Heart left ventricle (tissue), 16 donors: Measurements from ENCODE around the gene YIPF6. TPM values are rescaled to one million over a fixed set of nuclear protein-coding genes. Genes with fewer than 3 reads are reported as not detected.

Experiments used
- ATAC-seq, 4 donors: fragments of 200-7000 bp; cut with Tn5 transposase; one replicate each; pipeline ENCODE4 v1.9.1; 2020 to 2022; ENCODE audit warnings: moderate library complexity in 4 of 4, mild to moderate bottlenecking in 3 of 4, moderate number of reproducible peaks in 1 of 4
- DNase-seq, 5 donors: peaks; one replicate each; pipeline ENCODE4 v3.0.0-alpha.2; 2020
- H3K27ac ChIP-seq, 12 donors: fragments of 200-600 bp; sonication (generic) in 4 of 12; one replicate each; pipeline versions ENCODE4 v1.5.0 to v1.8.0; 2016 to 2022; ENCODE audit warnings: mild to moderate bottlenecking in 2 of 12
- H3K27me3 ChIP-seq, 9 donors: fragments of 200-600 bp; sonication (generic) in 2 of 9; one replicate each; pipeline versions ENCODE4 v1.5.1 to v1.8.0; 2016 to 2022; ENCODE audit warnings: mild to moderate bottlenecking in 3 of 9
- H3K36me3 ChIP-seq, 9 donors: fragments of 200-600 bp; sonication (generic) in 2 of 9; one replicate each; pipeline versions ENCODE4 v1.5.0 to v1.8.0; 2018 to 2022; ENCODE audit warnings: mild to moderate bottlenecking in 2 of 9
- H3K4me1 ChIP-seq, 12 donors: fragments of 200-600 bp; sonication (generic) in 4 of 12; one replicate each; pipeline versions ENCODE4 v1.5.0 to v1.8.0; 2016 to 2022; ENCODE audit warnings: mild to moderate bottlenecking in 3 of 12
- H3K4me3 ChIP-seq, 12 donors: fragments of 200-600 bp; sonication (generic) in 4 of 12; one replicate each; pipeline versions ENCODE4 v1.5.0 to v1.8.0; 2017 to 2022; ENCODE audit warnings: mild to moderate bottlenecking in 9 of 12, moderate library complexity in 4 of 12
- H3K9me3 ChIP-seq, 12 donors: fragments of 200-600 bp; sonication (generic) in 4 of 12; one replicate each; pipeline versions ENCODE4 v1.5.0 to v1.8.0; 2016 to 2022; ENCODE audit warnings: mild to moderate bottlenecking in 1 of 12
- POLR2A ChIP-seq, 2 donors: fragments of 450-650 bp; IDR thresholded peaks; one replicate each; pipeline ENCODE4 v1.6.1; 2017; ENCODE audit warnings: antibody characterized with exemption in 2 of 2, mild to moderate bottlenecking in 2 of 2, moderate library complexity in 2 of 2
- WGBS, 4 donors: extraction: QIAGEN DNeasy Blood & Tissue Kit in 2 of 4; methylation state at CpG; one replicate each; pipeline versions ENCODE4 v1.1.5 to v1.1.7; 2013 to 2018; 5-methylcytosine and 5-hydroxymethylcytosine counted together
- intact Hi-C, 10 donors: fragments of 100-400 bp; cut with DNase I; formaldehyde crosslinking; loops; one replicate each; pipeline versions ENCODE4 v1.11.1 to v1.14.2; 2022
- polyA plus RNA-seq, 2 donors: library from polyadenylated mRNA; stranded (reverse); fragments of 200-250 nt; gene quantifications; one replicate each; pipeline ENCODE4 v1.2.3, GENCODE V29; 2013
- total RNA-seq, 9 donors: library from RNA; depleted of rRNA in 2 of 9; stranded (reverse); fragments of >200 nt in 2 of 9; fragmentation: NEBNext Ultra II Directional in 3 of 9; extraction: Animal tissue kit (Norgen Biotek cat#: 25700) in 3 of 9; gene quantifications; one replicate each; pipeline versions ENCODE4 v1.1.0 to v1.2.4, GENCODE V29; 2016 to 2023
- TF ChIP-seq, protein P1 (sequence below), 12 donors: fragments of 200-600 bp; sonication (generic) in 4 of 12; IDR thresholded peaks; one replicate each; pipeline versions ENCODE4 v1.5.0 to v1.8.0; 2018 to 2022; ENCODE audit warnings: antibody characterized with exemption in 12 of 12, mild to moderate bottlenecking in 5 of 12
- donor health status: ischemic (EF 13 %, LVEDD 7.1; RV severe dilation, severe dysfunction).
- donor health status: healthy with polysubstance abuse.
- donor health status: DM: no; HTN: yes; CAD: no.
- donor health status: DM: no; HTN: no; CAD: no.
- donor health status: ischemic (EF 25% LVEDD 6.9; RV normal size, moderate dysfunction).
- donor health status: ischemic (EF 25% LVEDD 5.7; RV mildly dilated, moderate dysfunction).
- donor health status: healthy.
- donor health status: DM: yes; HTN: yes; CAD: no.
- donor health status: ischemic (EF 35%, LVEDD 5.7; RV mildly dilated, moderate dysfunction).
- donor health status: nonischemic (EF 11% LVEDD 7.7; RV severe dilation, severe dysfunction).
- donor health status: DM: yes; HTN: yes; CAD: no.
- donor health status: PGD.
- donor health status: ischemic (EF 29% LVEDD 5.4; RV normal size, mild dysfunction).
- donor health status: nonischemic (EF 23%, LVEDD 6.1; RV moderate dilation, normal function).

The YIPF6 gene
- total and polyA plus RNA-seq, 11 donors: 8.6 to 35.2 (median 30.1) TPM

- no peak for TF ChIP-seq POLR2A (IDR thresholded peaks at IDR 0.05)
- TF ChIP-seq, protein P1, sequence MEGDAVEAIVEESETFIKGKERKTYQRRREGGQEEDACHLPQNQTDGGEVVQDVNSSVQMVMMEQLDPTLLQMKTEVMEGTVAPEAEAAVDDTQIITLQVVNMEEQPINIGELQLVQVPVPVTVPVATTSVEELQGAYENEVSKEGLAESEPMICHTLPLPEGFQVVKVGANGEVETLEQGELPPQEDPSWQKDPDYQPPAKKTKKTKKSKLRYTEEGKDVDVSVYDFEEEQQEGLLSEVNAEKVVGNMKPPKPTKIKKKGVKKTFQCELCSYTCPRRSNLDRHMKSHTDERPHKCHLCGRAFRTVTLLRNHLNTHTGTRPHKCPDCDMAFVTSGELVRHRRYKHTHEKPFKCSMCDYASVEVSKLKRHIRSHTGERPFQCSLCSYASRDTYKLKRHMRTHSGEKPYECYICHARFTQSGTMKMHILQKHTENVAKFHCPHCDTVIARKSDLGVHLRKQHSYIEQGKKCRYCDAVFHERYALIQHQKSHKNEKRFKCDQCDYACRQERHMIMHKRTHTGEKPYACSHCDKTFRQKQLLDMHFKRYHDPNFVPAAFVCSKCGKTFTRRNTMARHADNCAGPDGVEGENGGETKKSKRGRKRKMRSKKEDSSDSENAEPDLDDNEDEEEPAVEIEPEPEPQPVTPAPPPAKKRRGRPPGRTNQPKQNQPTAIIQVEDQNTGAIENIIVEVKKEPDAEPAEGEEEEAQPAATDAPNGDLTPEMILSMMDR (IDR thresholded peaks at IDR 0.05): no peak
- intact Hi-C loops: no loop called here
- 56 to 82% (median 73%) methylated on average over 1 of the region's 1 CpG for WGBS, 4 donors
- Histone ChIP-seq H3K27me3 (peaks cover 0 to 10% (median 0%) of the 10 kb centered on the region in 9 donors), H3K27ac (no peak overlapping the region), H3K9me3 (no peaks in the 10 kb centered on the region), H3K36me3 (peaks cover 0 to 65% (median 25%) of the 10 kb centered on the region in 9 donors), H3K4me1 (no peaks in the 10 kb centered on the region), H3K4me3 (no peak overlapping the region)
- ATAC-seq: no peak
- DNase-seq: no peak
Observed at GRCh38 chrX:68532831-68533533, 34.1 kb downstream of the YIPF6 start.

- Histone ChIP-seq H3K36me3 (peaks cover 0 to 60% (median 25%) of the 10 kb centered on the region in 9 donors), H3K4me3 (no peak overlapping the region), H3K27me3 (peaks cover 0 to 10% (median 0%) of the 10 kb centered on the region in 9 donors), H3K27ac (no peak overlapping the region), H3K9me3 (no peaks in the 10 kb centered on the region), H3K4me1 (no peaks in the 10 kb centered on the region)
- intact Hi-C loops: no loop called here
- WGBS, 4 donors: 60 to 92% (median 76%) methylated on average over 2 of the region's 2 CpGs
- DNase-seq (no peak), ATAC-seq (no peak)
- no peak for TF ChIP-seq POLR2A (IDR thresholded peaks at IDR 0.05)
- TF ChIP-seq, protein P1 (IDR thresholded peaks at IDR 0.05): no peak
Observed at GRCh38 chrX:68533656-68534055, 34.8 kb downstream of the YIPF6 start.

- ATAC-seq: no peak
- Histone ChIP-seq H3K4me1 (no peaks in the 10 kb centered on the region), H3K27ac (no peak overlapping the region), H3K4me3 (no peak overlapping the region), H3K27me3 (peaks cover 0 to 10% (median 0%) of the 10 kb centered on the region in 9 donors), H3K36me3 (peaks cover 0 to 49% (median 15%) of the 10 kb centered on the region in 9 donors), H3K9me3 (no peaks in the 10 kb centered on the region)
- DNase-seq: no peak
- 80 to 90% (median 85%) methylated on average over 4 of the region's 4 CpGs for WGBS, 4 donors
- intact Hi-C loops: no loop called here
- TF ChIP-seq, protein P1 (IDR thresholded peaks at IDR 0.05): no peak
- no peak for TF ChIP-seq POLR2A (IDR thresholded peaks at IDR 0.05)
Observed at GRCh38 chrX:68534691-68535090, 35.8 kb downstream of the YIPF6 start.

DNA sequence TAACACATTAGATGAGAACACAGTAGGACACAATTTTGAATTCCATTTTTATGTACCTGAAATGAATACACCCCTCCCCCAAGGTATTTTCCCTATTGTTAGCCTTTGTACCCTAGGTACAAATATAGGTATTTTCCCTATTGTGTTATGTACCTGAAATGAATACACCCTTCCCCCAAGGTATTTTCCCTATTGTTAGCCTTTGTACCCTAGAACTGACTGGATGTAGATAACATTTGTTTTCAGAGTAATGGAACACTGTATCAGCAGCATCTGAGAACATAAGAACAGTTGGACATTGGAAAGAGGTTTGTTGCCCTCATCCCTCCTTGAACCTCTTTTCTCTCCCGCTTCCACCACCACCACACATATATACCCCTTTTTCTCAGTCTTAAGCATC, 37.6 kb downstream of the YIPF6 start:
- Histone ChIP-seq H3K36me3 (peaks cover 0 to 37% (median 9%) of the 10 kb centered on the region in 9 donors), H3K4me1 (no peaks in the 10 kb centered on the region), H3K4me3 (no peak overlapping the region), H3K27ac (no peak overlapping the region), H3K27me3 (peaks cover 0 to 6% (median 0%) of the 10 kb centered on the region in 9 donors), H3K9me3 (no peaks in the 10 kb centered on the region)
- intact Hi-C loops: no loop called here
- no peak for DNase-seq
- WGBS, 4 donors: 76 to 93% (median 81%) methylated on average over 1 of the region's 1 CpG
- TF ChIP-seq, protein P1 (IDR thresholded peaks at IDR 0.05): no peak
- no peak for TF ChIP-seq POLR2A (IDR thresholded peaks at IDR 0.05)
- ATAC-seq: no peak
